Smooth muscle cell (in vitro differentiated cells): ENCODE measurements around the gene SOX6. TPM values are rescaled to one million over a fixed set of nuclear protein-coding genes. Genes with fewer than 3 reads are reported as not detected.

Experiments used
- DNase-seq: peaks from one replicate; lab custom pipeline; 2025; ENCODE audit not compliant: unreplicated experiment; lab: John Stamatoyannopoulos, UW
- H2AFZ ChIP-seq: fragments of 200-600 bp; sonication (generic); 2 replicates; pipeline ENCODE4 v1.6.0; 2016; ENCODE audit warnings: antibody characterized with exemption, low read depth, mild to moderate bottlenecking
- H3F3A ChIP-seq: fragments of 200-600 bp; sonication (generic); 2 replicates; pipeline ENCODE4 v1.6.0; 2017; ENCODE audit warnings: antibody characterized with exemption, low read depth
- H3K27ac ChIP-seq: fragments of 200-600 bp; sonication (generic); 2 replicates; pipeline ENCODE4 v1.5.1; 2016; ENCODE audit warnings: low read depth, mild to moderate bottlenecking
- H3K27me3 ChIP-seq: fragments of 200-600 bp; sonication (generic); 2 replicates; pipeline ENCODE4 v1.6.1; 2016; ENCODE audit warnings: low read depth, mild to moderate bottlenecking
- H3K36me3 ChIP-seq: fragments of 200-600 bp; sonication (generic); 2 replicates; pipeline ENCODE4 v1.5.1; 2016; ENCODE audit warnings: low read depth
- H3K4me1 ChIP-seq: fragments of 200-600 bp; sonication (generic); 2 replicates; pipeline ENCODE4 v1.5.1; 2016; ENCODE audit warnings: low read depth
- H3K4me2 ChIP-seq: fragments of 200-600 bp; sonication (generic); 2 replicates; pipeline ENCODE4 v1.6.0; 2016; ENCODE audit warnings: mild to moderate bottlenecking
- H3K4me3 ChIP-seq: fragments of 200-600 bp; sonication (generic); 2 replicates; pipeline ENCODE4 v1.5.1; 2016; ENCODE audit warnings: mild to moderate bottlenecking
- H3K79me2 ChIP-seq: fragments of 200-600 bp; sonication (generic); 2 replicates; pipeline ENCODE4 v1.6.0; 2016; ENCODE audit warnings: low read depth, mild to moderate bottlenecking
- H3K9ac ChIP-seq: fragments of 200-600 bp; sonication (generic); 2 replicates; pipeline ENCODE4 v1.6.0; 2016; ENCODE audit warnings: low read depth
- H3K9me3 ChIP-seq: fragments of 200-600 bp; sonication (generic); replicated peaks from 2 replicates; pipeline ENCODE4 v1.5.1; 2016; ENCODE audit warnings: low read depth
- H4K20me1 ChIP-seq: fragments of 200-600 bp; sonication (generic); 2 replicates; pipeline ENCODE4 v1.6.0; 2016; ENCODE audit warnings: low read depth
- CTCF ChIP-seq: fragments of 200-600 bp; sonication (generic); IDR thresholded peaks from 2 replicates; pipeline ENCODE4 v1.5.1; 2017; ENCODE audit warnings: borderline replicate concordance, mild to moderate bottlenecking, antibody characterized with exemption; ENCODE audit not compliant: insufficient read depth, poor library complexity, severe bottlenecking
- WGBS: methylation state at CpG from one replicate; pipeline ENCODE4 v1.1.7; 2016; ENCODE audit warnings: low lambda C conversion rate; 5-methylcytosine and 5-hydroxymethylcytosine counted together
- polyA plus RNA-seq: library from polyadenylated mRNA; unstranded; fragments of >200 nt; fragmentation: Nextera tagmentation; extraction: Ambion mirVana; gene quantifications from 2 replicates; pipeline ENCODE4 v1.2.1, GENCODE V29; 2016
- total RNA-seq: library from RNA; depleted of rRNA; stranded (reverse); fragments of >200 nt; gene quantifications from 2 replicates; pipeline ENCODE4 v1.2.3, GENCODE V29; 2014

The SOX6 gene
- total and polyA plus RNA-seq, 2 experiments from 2014 or later, result 11.2 to 27.6 TPM

GRCh38 chr11:15969701-15970329, 386.5 kb downstream of the SOX6 start:
- H3K36me3 ChIP-seq, result no peaks in the 10 kb centered on the region
- H3K27me3 ChIP-seq, result no peaks in the 10 kb centered on the region
- DNase-seq, result no peak
- H3F3A ChIP-seq, result peaks cover 16% of the 10 kb centered on the region
- H2AFZ ChIP-seq, result peak overlapping the region; percentile 6
- peak overlapping the region; percentile 87 for H3K27ac ChIP-seq
- H3K4me1 ChIP-seq, result peaks cover 14% of the 10 kb centered on the region
- peak overlapping the region; percentile 84 for H3K4me2 ChIP-seq
- TF ChIP-seq CTCF, result no peak
- no peaks in the 10 kb centered on the region for H3K79me2 ChIP-seq
- H3K4me3 ChIP-seq, result peak overlapping the region; percentile 36
- H4K20me1 ChIP-seq, result no peaks in the 10 kb centered on the region
- no peaks in the 10 kb centered on the region for H3K9me3 ChIP-seq
- peak overlapping the region; percentile 69 for H3K9ac ChIP-seq
- WGBS, result 29% methylated on average over 6 of the region's 6 CpGs

GRCh38 chr11:15969281-15969680, 387.1 kb downstream of the SOX6 start:
- H3K4me1 ChIP-seq, result peaks cover 14% of the 10 kb centered on the region
- H3K27ac ChIP-seq, result peak overlapping the region; percentile 87
- H3K36me3 ChIP-seq, result no peaks in the 10 kb centered on the region
- H4K20me1 ChIP-seq, result no peaks in the 10 kb centered on the region
- no peak overlapping the region for H3K9ac ChIP-seq
- H3K79me2 ChIP-seq, result no peaks in the 10 kb centered on the region
- H3K4me3 ChIP-seq, result peak overlapping the region; percentile 36
- no peaks in the 10 kb centered on the region for H3K27me3 ChIP-seq
- 23% methylated on average over 4 of the region's 4 CpGs for WGBS
- no peak for DNase-seq
- TF ChIP-seq CTCF, result no peak
- peaks cover 16% of the 10 kb centered on the region for H3F3A ChIP-seq
- no peak overlapping the region for H2AFZ ChIP-seq
- H3K9me3 ChIP-seq, result no peaks in the 10 kb centered on the region
- H3K4me2 ChIP-seq, result peak overlapping the region; percentile 84

- Histone ChIP-seq H3K79me2 (no peaks in the 10 kb centered on the region), H3K4me1 (peaks cover 14% of the 10 kb centered on the region), H2AFZ (peak overlapping the region; percentile 9), H3K27me3 (no peaks in the 10 kb centered on the region), H3K9ac (peak overlapping the region; percentile 50), H3K27ac (peak overlapping the region; percentile 87), H3K4me2 (peak overlapping the region; percentile 84), H3F3A (peaks cover 16% of the 10 kb centered on the region), H4K20me1 (no peaks in the 10 kb centered on the region), H3K9me3 (no peaks in the 10 kb centered on the region), H3K36me3 (no peaks in the 10 kb centered on the region), H3K4me3 (no peak overlapping the region)
- DNase-seq, result no peak
- WGBS, result 70% methylated on average over 10 of the region's 10 CpGs
- no peak for TF ChIP-seq CTCF
Measured at GRCh38 chr11:15968461-15969130, 387.8 kb downstream of the SOX6 start.
